VCaP (cell line): ENCODE results near the gene ZC3H8.

Source experiments
- H3K27ac ChIP-seq: fragments of 450-650 bp; 2 replicates; pipeline ENCODE4 v1.5.1; 2017
- CTCF ChIP-seq: fragments of 450-650 bp; conservative IDR thresholded peaks from 2 replicates; pipeline ENCODE4 v1.5.1; 2017; ENCODE audit warnings: mild to moderate bottlenecking, moderate library complexity

The ZC3H8 gene

GRCh38 chr2:112273349-112273748 lies 18.5 kb upstream of the ZC3H8 start:
- TF ChIP-seq CTCF = no peak
- H3K27ac ChIP-seq = no peak overlapping the region

- no peak for TF ChIP-seq CTCF
- H3K27ac ChIP-seq = no peak overlapping the region
Measured at GRCh38 chr2:112272669-112273068, 17.8 kb upstream of the ZC3H8 start.

DNA sequence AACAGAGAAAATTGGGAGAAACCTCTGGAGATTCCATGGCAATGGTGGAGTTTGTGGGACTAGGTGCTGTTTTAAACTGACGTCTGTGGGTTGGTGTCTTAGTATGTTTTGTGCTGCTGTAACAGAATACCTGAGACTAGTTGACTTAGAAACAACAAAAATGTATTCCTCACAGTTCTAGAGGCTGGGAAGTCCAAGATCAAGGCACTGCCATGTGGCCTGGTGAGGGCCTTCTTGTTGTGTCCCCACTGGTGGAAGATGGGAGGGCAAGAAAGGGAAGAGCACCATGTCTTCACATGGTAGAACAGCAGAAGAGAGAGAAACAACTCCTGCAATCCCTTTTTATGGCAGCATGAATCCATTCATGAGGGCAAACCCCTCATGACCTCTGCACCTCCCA lies 13.7 kb upstream of the ZC3H8 start:
- no peak overlapping the region for H3K27ac ChIP-seq
- TF ChIP-seq CTCF = no peak

GRCh38 chr2:112262876-112263275 lies 8.0 kb upstream of the ZC3H8 start:
- no peak for TF ChIP-seq CTCF
- H3K27ac ChIP-seq = no peak overlapping the region

DNA sequence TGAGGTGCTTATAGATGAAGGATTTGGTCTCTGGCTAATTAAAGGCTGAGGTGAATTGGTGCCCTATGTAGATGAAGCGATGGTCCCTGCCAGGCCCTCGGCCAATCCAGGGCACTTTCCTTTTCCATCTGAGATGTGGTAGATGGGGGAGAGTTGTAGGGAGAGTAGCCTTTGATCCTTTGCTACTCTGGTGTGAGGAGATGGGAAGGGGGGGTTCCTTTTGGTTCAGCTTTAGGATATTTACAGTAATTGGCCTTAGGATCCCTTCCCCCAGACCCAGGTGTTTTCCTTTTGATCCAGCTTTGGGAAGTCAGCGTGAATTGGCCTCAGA lies 5.4 kb upstream of the ZC3H8 start:
- H3K27ac ChIP-seq = no peak overlapping the region
- TF ChIP-seq CTCF = no peak

- H3K27ac ChIP-seq = no peak overlapping the region
- TF ChIP-seq CTCF = peak; percentile 95
Measured at GRCh38 chr2:112259509-112260294, 4.9 kb upstream of the ZC3H8 start.

GRCh38 chr2:112257575-112257974 lies 2.7 kb upstream of the ZC3H8 start:
- no peak overlapping the region for H3K27ac ChIP-seq
- no peak for TF ChIP-seq CTCF
